HepG2 (cell line): Measurements from ENCODE around the gene HAP1. TPM values are rescaled to one million over a fixed set of nuclear protein-coding genes. Genes with fewer than 3 reads are reported as not detected.

Source experiments
- ATAC-seq: fragments of 200-7000 bp; cut with Tn5 transposase; 3 replicates; pipeline ENCODE4 v1.9.1; 2020; ENCODE audit warnings: mild to moderate bottlenecking, moderate library complexity
- BruUV-seq: library from RNA; stranded (reverse); fragments of 400-500 nt; replicated peaks from 2 replicates; lab custom pipeline; 2021; lab: Mats Ljungman, UMichigan
- CTCF ChIA-PET: fragments of 300-600 bp; formaldehyde crosslinking; extraction: SDS; loops from one replicate; lab custom pipeline; 2021; ENCODE audit warnings: low total read pairs, inconsistent platforms, low intra/inter-chr PET ratio; lab: Yijun Ruan, JAX
- POLR2A ChIA-PET: fragments of 350-600 bp; sonication (Branson Sonifier 250); formaldehyde crosslinking; loops from one replicate; lab custom pipeline; 2020; ENCODE audit warnings: antibody characterized with exemption, inconsistent platforms; lab: Yijun Ruan, JAX
- DNase-seq: peaks from one replicate; pipeline ENCODE4 v3.0.0-alpha.2; 2015; ENCODE audit warnings: low spot score
- FAIRE-seq: peaks from 3 replicates; lab custom pipeline; 2011; peaks lifted over from hg19 to GRCh38; lab: Jason Lieb, UNC
- H2AFZ ChIP-seq: one replicate; pipeline ENCODE4 v1.6.1; 2011; ENCODE audit warnings: low read length, inconsistent platforms
- H3K27ac ChIP-seq: fragments of 300-600 bp; 3 replicates; pipeline ENCODE4 v1.8.0; 2011; ENCODE audit warnings: mixed run types, mild to moderate bottlenecking, mixed read lengths, low read length, inconsistent platforms; ENCODE audit not compliant: insufficient read depth; ENCODE audit errors: extremely low read length
- H3K27me3 ChIP-seq, 2 experiments: fragments of 200-600 bp in 1 of 2; 2 replicates in 1 of 2; 3 replicates in 1 of 2; pipeline versions ENCODE4 v1.6.0 to v1.8.0; 2011; ENCODE audit warnings: low read length in 2 of 2, mild to moderate bottlenecking in 2 of 2, moderate library complexity in 2 of 2, inconsistent platforms in 1 of 2; ENCODE audit not compliant: insufficient read depth in 2 of 2, control insufficient read depth in 1 of 2
- H3K36me3 ChIP-seq, 2 experiments: fragments of 200-600 bp in 1 of 2; replicated peaks in 1 of 2; 2 replicates in 1 of 2; 3 replicates in 1 of 2; pipeline versions ENCODE4 v1.5.1 to v1.8.0; 2011; ENCODE audit warnings: low read length in 2 of 2, inconsistent platforms in 1 of 2; ENCODE audit not compliant: insufficient read depth in 2 of 2, control insufficient read depth in 1 of 2
- H3K4me1 ChIP-seq: 2 replicates; pipeline ENCODE4 v1.5.1; 2012; ENCODE audit warnings: low read length, inconsistent platforms; ENCODE audit not compliant: insufficient read depth
- H3K4me2 ChIP-seq: 2 replicates; pipeline ENCODE4 v1.6.0; 2011; ENCODE audit warnings: low read depth, low read length, inconsistent platforms
- H3K4me3 ChIP-seq, 3 experiments: fragments of 200-600 bp in 1 of 3; sonication (generic), shearing (Covaris generic) in 1 of 3; replicated peaks in 1 of 3; 2 replicates each; pipeline ENCODE4 v1.5.1; 2011 to 2016; ENCODE audit warnings: low read length in 3 of 3, inconsistent platforms in 2 of 3, low read depth in 2 of 3, mild to moderate bottlenecking in 2 of 3, control low read depth in 1 of 3, mixed read lengths in 1 of 3; ENCODE audit not compliant: insufficient read depth in 1 of 3
- H3K79me2 ChIP-seq: one replicate; pipeline ENCODE4 v1.6.1; 2011; ENCODE audit warnings: low read length, inconsistent platforms; ENCODE audit not compliant: insufficient read depth
- H3K9ac ChIP-seq: 2 replicates; pipeline ENCODE4 v1.6.0; 2011; ENCODE audit warnings: mild to moderate bottlenecking, low read depth, low read length, inconsistent platforms; ENCODE audit not compliant: insufficient read depth
- H3K9me3 ChIP-seq: 2 replicates; pipeline ENCODE4 v1.5.1; 2012; ENCODE audit warnings: mild to moderate bottlenecking, low read length
- H4K20me1 ChIP-seq: 2 replicates; pipeline ENCODE4 v1.6.0; 2011; ENCODE audit warnings: inconsistent platforms, mild to moderate bottlenecking, low read length, moderate library complexity; ENCODE audit not compliant: insufficient read depth
- ARID2 ChIP-seq: sonication (generic); formaldehyde crosslinking; IDR thresholded peaks from 2 replicates; pipeline ENCODE4 v1.8.1; 2022; ENCODE audit warnings: mild to moderate bottlenecking, missing genetic modification reagents, borderline replicate concordance
- FOXM1 ChIP-seq: sonication (generic); formaldehyde crosslinking; IDR thresholded peaks from 2 replicates; pipeline ENCODE4 v1.5.0; 2020; ENCODE audit warnings: missing genetic modification reagents
- HNRNPUL1 ChIP-seq: fragments of 200-400 bp; formaldehyde crosslinking; IDR thresholded peaks from 2 replicates; pipeline ENCODE4 v1.6.1; 2017; ENCODE audit warnings: low read depth, mild to moderate bottlenecking, low read length, moderate library complexity
- IKZF4 ChIP-seq: sonication (generic); formaldehyde crosslinking; IDR thresholded peaks from 2 replicates; pipeline ENCODE4 v1.5.1; 2020; ENCODE audit warnings: borderline replicate concordance, mild to moderate bottlenecking, low read depth, missing genetic modification reagents; ENCODE audit errors: not compliant biosample characterization
- KDM5A ChIP-seq: fragments of 200-600 bp; sonication (generic); IDR thresholded peaks from 2 replicates; pipeline ENCODE4 v1.7.0; 2018; ENCODE audit warnings: antibody characterized with exemption, mild to moderate bottlenecking, low read length, borderline replicate concordance
- MLLT10 ChIP-seq: sonication (generic); formaldehyde crosslinking; IDR thresholded peaks from 2 replicates; pipeline ENCODE4 v1.4.0; 2020; ENCODE audit warnings: missing genetic modification reagents
- NR0B2 ChIP-seq: sonication (generic); formaldehyde crosslinking; IDR thresholded peaks from 2 replicates; pipeline ENCODE4 v1.4.0; 2020; ENCODE audit warnings: mild to moderate bottlenecking, missing genetic modification reagents
- PRDM15 ChIP-seq: sonication (generic); formaldehyde crosslinking; IDR thresholded peaks from 2 replicates; pipeline ENCODE4 v1.4.0; 2020; ENCODE audit warnings: missing genetic modification reagents
- ZNF552 ChIP-seq: sonication (generic); formaldehyde crosslinking; IDR thresholded peaks from 2 replicates; pipeline ENCODE4 v1.9.0; 2022; ENCODE audit warnings: missing genetic modification reagents, mild to moderate bottlenecking, borderline replicate concordance
- ZNF597 ChIP-seq: sonication (generic); formaldehyde crosslinking; IDR thresholded peaks from 2 replicates; pipeline ENCODE4 v1.5.0; 2020; ENCODE audit warnings: missing genetic modification reagents
- ZNF704 ChIP-seq: sonication (generic); formaldehyde crosslinking; IDR thresholded peaks from 2 replicates; pipeline ENCODE4 v1.8.1; 2023; ENCODE audit warnings: mild to moderate bottlenecking, inconsistent platforms, moderate library complexity, missing genetic modification reagents, borderline replicate concordance
- ZNF841 ChIP-seq: sonication (generic); formaldehyde crosslinking; IDR thresholded peaks from 2 replicates; pipeline ENCODE4 v1.8.1; 2023; ENCODE audit warnings: missing genetic modification reagents, borderline replicate concordance
- ZNF850 ChIP-seq: sonication (generic); formaldehyde crosslinking; conservative IDR thresholded peaks from 2 replicates; pipeline ENCODE4 v1.9.0; 2021; ENCODE audit warnings: mild to moderate bottlenecking, missing genetic modification reagents
- ZSCAN22 ChIP-seq: sonication (generic); formaldehyde crosslinking; IDR thresholded peaks from 2 replicates; pipeline ENCODE4 v1.4.0; 2020; ENCODE audit warnings: mild to moderate bottlenecking, missing genetic modification reagents
- WGBS: methylation state at CpG from one replicate; pipeline ENCODE4 v1.1.6; 2017; ENCODE audit warnings: low lambda C conversion rate; 5-methylcytosine and 5-hydroxymethylcytosine counted together
- in situ Hi-C: cut with HindIII; loops from 2 replicates; pipeline ENCODE4 v1.10.0; 2017; ENCODE audit warnings: low pct_unique_long_range_greater_than_20kb; ENCODE audit not compliant: extremely low pct_ligation_motif_present
- intact Hi-C: fragments of 100-400 bp; cut with micrococcal nuclease; formaldehyde crosslinking; loops from one replicate; pipeline ENCODE4 v1.10.0; 2022; ENCODE audit not compliant: unreplicated experiment
- polyA plus RNA-seq, 8 experiments: library from polyadenylated mRNA; depleted of rRNA in 3 of 8; stranded (reverse) in 7 of 8; unstranded in 1 of 8; fragments of >200 nt; fragmentation: Illumina TruSeq in 4 of 8; extraction: Trizol in 4 of 8; gene quantifications; 2 replicates each; pipeline versions ENCODE4 v1.2.1 to v1.2.3, GENCODE V29; 2011 to 2016; ENCODE audit warnings: low read depth in 4 of 8, missing spikeins in 1 of 8, mixed read lengths in 1 of 8; ENCODE audit not compliant: insufficient read depth in 1 of 8
- total RNA-seq, 5 experiments: library from RNA; depleted of rRNA; stranded (reverse); fragments of >200 nt; fragmentation: Illumina TruSeq; extraction: Trizol; gene quantifications; 2 replicates each; pipeline ENCODE4 v1.2.3, GENCODE V29; 2016; ENCODE audit warnings: low read depth in 1 of 5

HAP1 gene
- total and polyA plus RNA-seq, 2 of the 13 experiments (the other 11 are each of a cell fraction or from before 2014, with no cell fraction given) = 0.07 TPM

GRCh38 chr17:41717408-41718286 is 16.8 kb downstream of the HAP1 start:
- CTCF ChIA-PET = no interaction called here
- no peak overlapping the region for H3K27ac ChIP-seq
- intact Hi-C loops = no loop called here
- DNase-seq (no peak), ATAC-seq (no peak), FAIRE-seq (no peak)
- H3K27me3 ChIP-seq = peaks cover 10 to 39% of the 10 kb centered on the region in 2 experiments; a peak in 3 of 5 replicates
- H4K20me1 ChIP-seq = no peaks in the 10 kb centered on the region
- H3K4me3 ChIP-seq = no peak overlapping the region
- in situ Hi-C loops = no loop called here
- H3K36me3 ChIP-seq = no peaks in the 10 kb centered on the region
- H2AFZ ChIP-seq = no peak overlapping the region
- BruUV-seq = no TSS peak
- no peak for TF ChIP-seq KDM5A
- no peak for TF ChIP-seq NR0B2 (CRISPR knock-in tag)
- TF ChIP-seq ZNF850 (CRISPR knock-in tag) = no peak
- TF ChIP-seq ZNF704 (CRISPR knock-in tag) = no peak
- TF ChIP-seq PRDM15 (CRISPR knock-in tag) = no peak
- TF ChIP-seq ZNF597 (CRISPR knock-in tag) = no peak
- TF ChIP-seq ZSCAN22 = no peak
- TF ChIP-seq HNRNPUL1 = no peak
- no peak for TF ChIP-seq ZNF841
- no peak for TF ChIP-seq ARID2 (CRISPR knock-in tag)
- TF ChIP-seq FOXM1 (CRISPR knock-in tag) = no peak
- TF ChIP-seq MLLT10 (CRISPR knock-in tag) = no peak
- no peak for TF ChIP-seq ZNF552 (CRISPR knock-in tag)
- TF ChIP-seq IKZF4 = no peak
- H3K79me2 ChIP-seq = no peaks in the 10 kb centered on the region
- H3K4me1 ChIP-seq = 0 out of 2 replicates have a peak, but pooled peaks cover 8% of the 10 kb centered on the region
- H3K4me2 ChIP-seq = no peak overlapping the region
- POLR2A ChIA-PET = interaction anchor here (1.7 kb wide), 1 partner anchor 28 kb away, joined by 5 read pairs; no protein-coding TSS in a partner anchor
- H3K9me3 ChIP-seq = no peaks in the 10 kb centered on the region
- no peak overlapping the region for H3K9ac ChIP-seq
- WGBS = 34% methylated on average over 15 of the region's 15 CpGs
